H1 (cell line): ENCODE results near the gene ARID3B.

ENCODE experiments used
- EZH2 ChIP-seq: fragments of 200-600 bp; sonication (generic); IDR thresholded peaks from 2 replicates; pipeline ENCODE4 v1.7.1; 2012; ENCODE audit warnings: low read depth, mild to moderate bottlenecking, moderate library complexity, low read length, inconsistent platforms; ENCODE audit not compliant: severe bottlenecking
- FOSL1 ChIP-seq: IDR thresholded peaks from 2 replicates; pipeline ENCODE4 v1.6.1; 2011; ENCODE audit warnings: mild to moderate bottlenecking, low read depth, low read length, moderate library complexity; ENCODE audit not compliant: insufficient read depth
- GTF2F1 ChIP-seq: IDR thresholded peaks from 2 replicates; pipeline ENCODE4 v1.6.1; 2012; ENCODE audit warnings: low read depth, low read length, improper control_type of control experiment, borderline replicate concordance
- JUND ChIP-seq: IDR thresholded peaks from 2 replicates; pipeline ENCODE4 v1.6.1; 2011; ENCODE audit warnings: mild to moderate bottlenecking, improper control_type of control experiment, low read length
- POLR2A ChIP-seq, 2 experiments: IDR thresholded peaks; 1 replicate in 1 of 2; 2 replicates in 1 of 2; pipeline ENCODE4 v1.6.1; 2011; ENCODE audit warnings: low read depth in 2 of 2, low read length in 2 of 2, mild to moderate bottlenecking in 2 of 2; ENCODE audit errors: control extremely low read depth in 1 of 2
- POLR2AphosphoS5 ChIP-seq: IDR thresholded peaks from 2 replicates; pipeline ENCODE4 v1.6.1; 2011; ENCODE audit warnings: low read depth, low read length
- RFX5 ChIP-seq: IDR thresholded peaks from 2 replicates; pipeline ENCODE4 v1.6.1; 2011; ENCODE audit warnings: low read depth, low read length, improper control_type of control experiment, borderline replicate concordance
- SIN3A ChIP-seq, 2 experiments: IDR thresholded peaks in 1 of 2; conservative IDR thresholded peaks in 1 of 2; 2 replicates each; pipeline ENCODE4 v1.6.1; 2011 to 2012; ENCODE audit warnings: low read length in 2 of 2, improper control_type of control experiment in 1 of 2, low read depth in 1 of 2, mild to moderate bottlenecking in 1 of 2
- SRF ChIP-seq: IDR thresholded peaks from 2 replicates; pipeline ENCODE4 v1.6.1; 2011; ENCODE audit warnings: mild to moderate bottlenecking, low read depth, low read length, moderate library complexity
- SUZ12 ChIP-seq: fragments of 200-600 bp; sonication (generic); IDR thresholded peaks from 2 replicates; pipeline ENCODE4 v1.6.1; 2012; ENCODE audit warnings: mild to moderate bottlenecking, inconsistent platforms, low read length, moderate library complexity, mixed read lengths
- TAF1 ChIP-seq: IDR thresholded peaks from 2 replicates; pipeline ENCODE4 v1.6.1; 2011; ENCODE audit warnings: mild to moderate bottlenecking, low read depth, low read length
- YY1 ChIP-seq: IDR thresholded peaks from 2 replicates; pipeline ENCODE4 v1.6.1; 2011; ENCODE audit warnings: low read depth, mild to moderate bottlenecking, low read length
- TF ChIP-seq, protein P1 (sequence below), 3 experiments: IDR thresholded peaks; 1 replicate in 2 of 3; 2 replicates in 1 of 3; pipeline versions ENCODE4 v1.5.1 to v1.6.1; 2011; ENCODE audit warnings: low read length in 3 of 3, mild to moderate bottlenecking in 3 of 3, inconsistent platforms in 2 of 3, low read depth in 1 of 3, moderate library complexity in 1 of 3; ENCODE audit not compliant: insufficient read depth in 1 of 3; ENCODE audit errors: control extremely low read depth in 1 of 3

- TF ChIP-seq, protein P1, sequence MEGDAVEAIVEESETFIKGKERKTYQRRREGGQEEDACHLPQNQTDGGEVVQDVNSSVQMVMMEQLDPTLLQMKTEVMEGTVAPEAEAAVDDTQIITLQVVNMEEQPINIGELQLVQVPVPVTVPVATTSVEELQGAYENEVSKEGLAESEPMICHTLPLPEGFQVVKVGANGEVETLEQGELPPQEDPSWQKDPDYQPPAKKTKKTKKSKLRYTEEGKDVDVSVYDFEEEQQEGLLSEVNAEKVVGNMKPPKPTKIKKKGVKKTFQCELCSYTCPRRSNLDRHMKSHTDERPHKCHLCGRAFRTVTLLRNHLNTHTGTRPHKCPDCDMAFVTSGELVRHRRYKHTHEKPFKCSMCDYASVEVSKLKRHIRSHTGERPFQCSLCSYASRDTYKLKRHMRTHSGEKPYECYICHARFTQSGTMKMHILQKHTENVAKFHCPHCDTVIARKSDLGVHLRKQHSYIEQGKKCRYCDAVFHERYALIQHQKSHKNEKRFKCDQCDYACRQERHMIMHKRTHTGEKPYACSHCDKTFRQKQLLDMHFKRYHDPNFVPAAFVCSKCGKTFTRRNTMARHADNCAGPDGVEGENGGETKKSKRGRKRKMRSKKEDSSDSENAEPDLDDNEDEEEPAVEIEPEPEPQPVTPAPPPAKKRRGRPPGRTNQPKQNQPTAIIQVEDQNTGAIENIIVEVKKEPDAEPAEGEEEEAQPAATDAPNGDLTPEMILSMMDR (IDR thresholded peaks at IDR 0.05; ENCODE audit: control extremely low read depth in 1 of 3, insufficient read depth in 1 of 3, low read depth in 1 of 3, low read length in 3 of 3), result no peak
- TF ChIP-seq FOSL1, result no peak
- TF ChIP-seq RFX5, result no peak
- TF ChIP-seq POLR2AphosphoS5, result no peak
- TF ChIP-seq POLR2A (IDR thresholded peaks at IDR 0.05; ENCODE audit: control extremely low read depth in 1 of 2, low read depth in 2 of 2, low read length in 2 of 2), result no peak
- TF ChIP-seq SRF, result no peak
- no peak for TF ChIP-seq EZH2
- no peak for TF ChIP-seq TAF1
- TF ChIP-seq GTF2F1, result no peak
- TF ChIP-seq SIN3A (conservative IDR thresholded peaks at IDR 0.05 in 1 of 2, IDR thresholded peaks at IDR 0.05 in 1 of 2; ENCODE audit: low read depth in 1 of 2, low read length in 2 of 2), result no peak
- no peak for TF ChIP-seq JUND
- TF ChIP-seq SUZ12, result no peak
- no peak for TF ChIP-seq YY1
These were observed 80.5 kb downstream of the ARID3B start for GRCh38 chr15:74621546-74621920.
